HL-60 (cell line): ENCODE measurements around the gene COX4I1.

Source experiments
- DNase-seq, 2 experiments: peaks; one replicate each; pipeline ENCODE4 v3.0.0-alpha.2; 2010 to 2020; ENCODE audit warnings: low read depth in 1 of 2, low spot score in 1 of 2
- H3K27ac ChIP-seq: fragments of 250-450 bp; sonication (Bioruptor Pico); replicated peaks from 2 replicates; pipeline ENCODE4 v1.5.1; 2020; ENCODE audit warnings: mild to moderate bottlenecking, moderate library complexity
- H3K27me3 ChIP-seq: fragments of 250-450 bp; sonication (Bioruptor Pico); 2 replicates; pipeline ENCODE4 v1.5.1; 2021; ENCODE audit warnings: mild to moderate bottlenecking, moderate library complexity; ENCODE audit not compliant: insufficient read depth, poor library complexity, severe bottlenecking
- H3K4me3 ChIP-seq: replicated peaks from 2 replicates; pipeline ENCODE4 v1.5.1; 2011; ENCODE audit warnings: mild to moderate bottlenecking, control low read depth, low read length; ENCODE audit not compliant: insufficient read depth
- CTCF ChIP-seq: IDR thresholded peaks from one replicate; pipeline ENCODE4 v1.5.1; 2011; ENCODE audit warnings: low read length, control low read depth, inconsistent platforms; ENCODE audit not compliant: insufficient read depth
- GABPA ChIP-seq: IDR thresholded peaks from 2 replicates; pipeline ENCODE4 v1.6.1; 2012; ENCODE audit warnings: low read depth
- POLR2AphosphoS5 ChIP-seq: IDR thresholded peaks from 2 replicates; pipeline ENCODE4 v1.6.1; 2012; ENCODE audit warnings: low read depth
- REST ChIP-seq: IDR thresholded peaks from 2 replicates; pipeline ENCODE4 v1.6.1; 2012; ENCODE audit warnings: low read depth; ENCODE audit not compliant: insufficient replicate concordance
- SPI1 ChIP-seq: IDR thresholded peaks from 2 replicates; pipeline ENCODE4 v1.6.1; 2012; ENCODE audit warnings: low read depth, mild to moderate bottlenecking, borderline replicate concordance

COX4I1 gene

GRCh38 chr16:85809645-85810044 lies 10.2 kb downstream of the COX4I1 start:
- no peaks in the 10 kb centered on the region for H3K27me3 ChIP-seq
- TF ChIP-seq GABPA (no peak), CTCF (no peak), REST (no peak), SPI1 (no peak), POLR2AphosphoS5 (no peak)
- no peak overlapping the region for H3K27ac ChIP-seq
- DNase-seq, result no peak
- H3K4me3 ChIP-seq, result no peak overlapping the region

GRCh38 chr16:85810097-85810741 lies 10.7 kb downstream of the COX4I1 start:
- Histone ChIP-seq H3K4me3 (no peak overlapping the region), H3K27ac (no peak overlapping the region), H3K27me3 (no peaks in the 10 kb centered on the region)
- no peak for TF ChIP-seq POLR2AphosphoS5
- TF ChIP-seq SPI1, result no peak
- TF ChIP-seq GABPA, result no peak
- TF ChIP-seq REST, result no peak
- no peak for TF ChIP-seq CTCF
- no peak for DNase-seq

- DNase-seq, result no peak
- TF ChIP-seq REST, result no peak
- TF ChIP-seq SPI1, result no peak
- no peak for TF ChIP-seq GABPA
- TF ChIP-seq CTCF, result no peak
- TF ChIP-seq POLR2AphosphoS5, result no peak
- Histone ChIP-seq H3K4me3 (no peak overlapping the region), H3K27me3 (no peaks in the 10 kb centered on the region), H3K27ac (no peak overlapping the region)
Observed at GRCh38 chr16:85810742-85811115, 11.2 kb downstream of the COX4I1 start.
